HEK293T (cell line): Measurements from ENCODE around the gene SMC3.

ENCODE experiments used
- CTCF ChIA-PET: fragments of 350-600 bp; formaldehyde crosslinking; extraction: SDS; loops from one replicate; lab custom pipeline; 2021; ENCODE audit warnings: antibody characterized with exemption, inconsistent platforms; lab: Yijun Ruan, JAX
- POLR2A ChIA-PET: fragments of 350-600 bp; formaldehyde crosslinking; extraction: SDS; loops from one replicate; lab custom pipeline; 2020; ENCODE audit warnings: antibody characterized with exemption, inconsistent platforms; lab: Yijun Ruan, JAX
- DNase-seq: peaks from one replicate; pipeline ENCODE4 v3.0.0; 2012; ENCODE audit warnings: mixed read lengths; ENCODE audit errors: extremely low spot score
- ARNT ChIP-seq: fragments of 450-650 bp; IDR thresholded peaks from 2 replicates; pipeline ENCODE4 v1.6.1; 2017; ENCODE audit warnings: mild to moderate bottlenecking
- BHLHE40 ChIP-seq: fragments of 450-650 bp; IDR thresholded peaks from 2 replicates; pipeline ENCODE4 v1.6.1; 2016; ENCODE audit warnings: mild to moderate bottlenecking, moderate library complexity, borderline replicate concordance
- CTBP1 ChIP-seq: fragments of 450-650 bp; IDR thresholded peaks from 2 replicates; pipeline ENCODE4 v1.6.1; 2016; ENCODE audit warnings: borderline replicate concordance
- ELF4 ChIP-seq: fragments of 450-650 bp; IDR thresholded peaks from 2 replicates; pipeline ENCODE4 v1.6.1; 2017; ENCODE audit warnings: antibody characterized with exemption
- FOXA1 ChIP-seq: fragments of 450-650 bp; IDR thresholded peaks from 2 replicates; pipeline ENCODE4 v1.6.1; 2016; ENCODE audit warnings: mild to moderate bottlenecking
- FOXK2 ChIP-seq: fragments of 450-650 bp; IDR thresholded peaks from 2 replicates; pipeline ENCODE4 v1.6.1; 2016; ENCODE audit warnings: mild to moderate bottlenecking
- FOXM1 ChIP-seq: fragments of 450-650 bp; IDR thresholded peaks from 2 replicates; pipeline ENCODE4 v1.6.1; 2017; ENCODE audit warnings: mild to moderate bottlenecking, borderline replicate concordance
- HDGF ChIP-seq: fragments of 450-650 bp; IDR thresholded peaks from 2 replicates; pipeline ENCODE4 v1.6.1; 2017; ENCODE audit warnings: antibody characterized with exemption, borderline replicate concordance
- L3MBTL2 ChIP-seq: fragments of 450-650 bp; conservative IDR thresholded peaks from 2 replicates; pipeline ENCODE4 v1.6.1; 2016; ENCODE audit warnings: mild to moderate bottlenecking
- LEF1 ChIP-seq: fragments of 450-650 bp; IDR thresholded peaks from 2 replicates; pipeline ENCODE4 v1.6.1; 2017; ENCODE audit warnings: mild to moderate bottlenecking, borderline replicate concordance
- NFRKB ChIP-seq: fragments of 450-650 bp; IDR thresholded peaks from 2 replicates; pipeline ENCODE4 v1.6.1; 2016; ENCODE audit warnings: mild to moderate bottlenecking, moderate library complexity
- SP1 ChIP-seq: fragments of 450-650 bp; IDR thresholded peaks from 2 replicates; pipeline ENCODE4 v1.6.1; 2017
- SUZ12 ChIP-seq: fragments of 450-650 bp; IDR thresholded peaks from 2 replicates; pipeline ENCODE4 v1.6.1; 2016; ENCODE audit warnings: mild to moderate bottlenecking
- TARDBP ChIP-seq: fragments of 450-650 bp; IDR thresholded peaks from 2 replicates; pipeline ENCODE4 v1.6.1; 2016
- ZNF384 ChIP-seq: fragments of 450-650 bp; IDR thresholded peaks from 2 replicates; pipeline ENCODE4 v1.6.1; 2016
- TF ChIP-seq, protein P1 (sequence below): fragments of 450-650 bp; IDR thresholded peaks from 2 replicates; pipeline ENCODE4 v1.6.1; 2016

Gene SMC3

DNA sequence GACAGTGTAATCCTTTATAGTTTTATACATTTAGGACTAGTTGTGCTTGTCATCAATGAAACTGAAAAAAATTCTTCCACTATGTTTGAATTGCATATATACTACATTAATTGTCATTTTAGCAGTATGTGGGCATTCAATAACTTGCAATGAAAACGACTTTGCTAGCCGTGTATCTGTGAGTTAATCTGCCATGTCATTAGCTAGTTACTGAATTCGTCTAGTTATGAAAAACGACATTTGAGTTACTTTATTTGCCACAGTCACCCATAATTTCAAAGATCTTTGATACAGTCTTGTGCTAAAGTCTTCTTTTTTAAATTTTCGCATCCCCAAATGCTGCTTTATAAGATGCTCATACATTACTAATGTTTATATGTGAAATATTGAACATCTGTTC lies 18.3 kb upstream of the SMC3 start:
- POLR2A ChIA-PET, result interaction anchor here (2.3 kb wide), 1 partner anchor 244 kb away, joined by 6 read pairs; the partner anchor contains the start of gene SMNDC1

DNA sequence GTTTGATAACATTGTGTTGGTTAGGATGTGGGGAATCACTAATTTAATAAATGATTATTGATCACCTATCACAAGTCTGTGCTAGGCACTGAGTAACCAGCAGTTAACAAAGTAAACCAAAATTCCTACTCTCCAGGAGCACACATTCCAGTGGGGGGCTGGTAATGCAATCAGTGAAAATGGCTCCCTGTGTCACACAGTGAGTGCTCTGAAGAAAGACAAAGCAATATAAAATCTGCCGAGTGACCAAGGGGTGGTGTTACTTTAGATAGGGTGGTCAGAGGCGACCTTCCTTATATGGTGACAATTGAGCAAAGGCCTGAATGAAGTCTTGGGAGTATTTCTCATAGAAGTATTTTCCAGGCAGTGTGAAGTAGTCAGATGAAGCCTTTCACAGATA lies 13.6 kb upstream of the SMC3 start:
- DNase-seq, result no peak
- no peak for TF ChIP-seq FOXA1
- TF ChIP-seq ZNF384, result no peak
- no peak for TF ChIP-seq BHLHE40
- TF ChIP-seq, protein P1, sequence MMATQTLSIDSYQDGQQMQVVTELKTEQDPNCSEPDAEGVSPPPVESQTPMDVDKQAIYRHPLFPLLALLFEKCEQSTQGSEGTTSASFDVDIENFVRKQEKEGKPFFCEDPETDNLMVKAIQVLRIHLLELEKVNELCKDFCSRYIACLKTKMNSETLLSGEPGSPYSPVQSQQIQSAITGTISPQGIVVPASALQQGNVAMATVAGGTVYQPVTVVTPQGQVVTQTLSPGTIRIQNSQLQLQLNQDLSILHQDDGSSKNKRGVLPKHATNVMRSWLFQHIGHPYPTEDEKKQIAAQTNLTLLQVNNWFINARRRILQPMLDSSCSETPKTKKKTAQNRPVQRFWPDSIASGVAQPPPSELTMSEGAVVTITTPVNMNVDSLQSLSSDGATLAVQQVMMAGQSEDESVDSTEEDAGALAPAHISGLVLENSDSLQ, result no peak
- TF ChIP-seq SUZ12, result no peak
- TF ChIP-seq LEF1, result no peak
- no peak for TF ChIP-seq NFRKB
- TF ChIP-seq ELF4, result no peak
- TF ChIP-seq FOXM1, result no peak
- TF ChIP-seq CTBP1, result no peak
- TF ChIP-seq TARDBP, result no peak
- no peak for TF ChIP-seq FOXK2
- TF ChIP-seq ARNT, result no peak
- no peak for TF ChIP-seq L3MBTL2
- no peak for TF ChIP-seq HDGF
- no peak for TF ChIP-seq SP1
- ChIA-PET POLR2A (no interaction called here), CTCF (no interaction called here)

More for the DNA sequence above, 18.3 kb upstream of the SMC3 start:
- CTCF ChIA-PET, result no interaction called here
- DNase-seq, result no peak
- no peak for TF ChIP-seq TARDBP
- no peak for TF ChIP-seq FOXK2
- no peak for TF ChIP-seq LEF1
- TF ChIP-seq NFRKB, result no peak
- TF ChIP-seq FOXA1, result no peak
- no peak for TF ChIP-seq HDGF
- no peak for TF ChIP-seq FOXM1
- TF ChIP-seq ARNT, result no peak
- TF ChIP-seq SP1, result no peak
- TF ChIP-seq CTBP1, result no peak
- TF ChIP-seq, protein P1, result no peak
- TF ChIP-seq ZNF384, result no peak
- TF ChIP-seq BHLHE40, result no peak
- no peak for TF ChIP-seq ELF4
- no peak for TF ChIP-seq SUZ12
- no peak for TF ChIP-seq L3MBTL2

DNA sequence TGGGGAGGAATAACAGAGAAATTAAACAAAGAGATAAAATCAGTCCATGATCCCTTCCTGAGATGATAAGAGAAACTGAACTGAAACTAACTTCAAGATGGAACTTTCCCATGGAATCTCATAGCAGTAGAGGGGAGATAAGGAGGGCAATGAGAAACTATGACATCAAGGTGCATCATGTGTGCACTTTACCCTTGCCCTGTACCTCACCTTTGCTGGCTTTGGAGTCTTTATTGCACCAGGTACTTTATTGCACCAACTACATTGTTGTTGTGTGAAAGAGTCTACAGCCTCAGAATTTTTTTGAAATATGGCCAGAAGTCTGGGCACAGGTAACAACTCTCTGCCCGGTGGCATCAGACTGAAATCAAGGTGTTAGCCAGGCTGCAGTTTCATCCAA lies 11.2 kb upstream of the SMC3 start:
- ChIA-PET POLR2A (no interaction called here), CTCF (no interaction called here)
- no peak for TF ChIP-seq BHLHE40
- no peak for TF ChIP-seq SP1
- no peak for TF ChIP-seq FOXA1
- no peak for TF ChIP-seq ELF4
- TF ChIP-seq HDGF, result no peak
- no peak for TF ChIP-seq ARNT
- TF ChIP-seq CTBP1, result no peak
- TF ChIP-seq L3MBTL2, result no peak
- no peak for TF ChIP-seq LEF1
- no peak for TF ChIP-seq TARDBP
- TF ChIP-seq, protein P1, result no peak
- no peak for TF ChIP-seq SUZ12
- no peak for DNase-seq

DNA sequence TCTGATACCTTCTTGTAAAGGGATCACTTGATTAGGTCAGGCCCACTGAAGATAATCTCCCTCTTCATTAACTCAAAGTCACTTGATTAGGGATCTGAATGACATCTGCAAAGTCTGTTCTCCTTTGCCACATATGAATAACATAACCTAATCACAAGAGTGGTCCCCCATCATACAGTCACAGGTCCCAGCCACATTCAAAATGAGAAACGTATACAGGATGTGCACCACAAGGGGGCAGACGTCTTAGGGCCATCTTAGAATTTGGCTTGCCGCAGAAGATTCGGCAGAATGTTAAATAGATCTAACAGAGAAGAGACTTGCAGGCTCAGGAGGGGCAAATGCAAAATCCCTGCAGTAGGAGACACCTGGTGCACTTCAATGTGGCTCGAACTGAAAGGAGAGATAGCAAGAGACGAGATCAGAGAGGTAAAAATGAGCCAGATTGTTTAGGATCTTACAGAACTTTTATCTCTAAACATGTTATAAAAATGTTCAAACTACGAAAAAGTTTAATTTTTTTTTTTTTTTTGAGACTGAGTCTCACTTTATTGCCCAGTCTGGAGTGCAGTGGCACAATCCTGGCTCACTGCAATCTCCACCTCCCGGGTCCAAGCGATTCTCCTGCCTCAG lies 10.4 kb upstream of the SMC3 start:
- ChIA-PET CTCF (interaction anchor here (0.8 to 2.3 kb wide), 2 partner anchors 10 to 16 kb away, joined by 3 to 7 read pairs; no protein-coding TSS in a partner anchor), POLR2A (no interaction called here)
- peak; percentile 71 for DNase-seq
- TF ChIP-seq, protein P1, result no peak
- no peak for TF ChIP-seq BHLHE40
- TF ChIP-seq TARDBP, result no peak
- TF ChIP-seq SUZ12, result no peak

DNA sequence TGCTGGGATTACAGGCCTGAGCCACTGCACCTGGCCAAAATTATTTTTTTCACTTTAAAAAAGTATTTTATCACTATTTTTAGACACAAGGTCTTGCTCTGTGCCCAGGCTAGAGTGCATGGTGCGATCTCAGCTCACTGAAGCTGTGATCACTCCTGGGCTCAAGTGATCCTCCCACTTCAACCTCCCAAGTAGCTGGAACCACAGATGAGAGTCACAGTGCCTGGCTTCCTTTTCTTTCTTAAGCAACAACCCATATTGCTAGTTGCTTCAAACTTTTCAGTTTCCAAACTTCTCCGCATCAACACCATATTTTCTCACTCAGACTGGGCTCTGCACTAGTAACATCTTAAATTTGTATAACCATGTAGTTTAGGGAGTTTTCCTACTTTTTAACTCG lies 9.5 kb upstream of the SMC3 start:
- POLR2A ChIA-PET, result no interaction called here
- CTCF ChIA-PET, result interaction anchor here (0.8 to 2.3 kb wide), 2 partner anchors 11 to 15 kb away, joined by 3 to 7 read pairs; no protein-coding TSS in a partner anchor
- DNase-seq, result no peak
- TF ChIP-seq CTBP1 (no peak), ARNT (no peak), ELF4 (no peak), ZNF384 (no peak), FOXK2 (no peak), SUZ12 (no peak), LEF1 (no peak), SP1 (no peak), BHLHE40 (no peak), L3MBTL2 (no peak), FOXM1 (no peak), HDGF (no peak), TARDBP (no peak), FOXA1 (no peak)
- TF ChIP-seq, protein P1, result no peak
